ENCODE measurements around the gene EFR3B.
A peak's percentile ranks its signal among the peaks of the same experiment; 100 is the strongest.
"Not testable (repeated sequence)": the region's sequence is repeated elsewhere in the genome, so short reads cannot be mapped to it uniquely, and the experiment has no call there.

EFR3B gene

DNA sequence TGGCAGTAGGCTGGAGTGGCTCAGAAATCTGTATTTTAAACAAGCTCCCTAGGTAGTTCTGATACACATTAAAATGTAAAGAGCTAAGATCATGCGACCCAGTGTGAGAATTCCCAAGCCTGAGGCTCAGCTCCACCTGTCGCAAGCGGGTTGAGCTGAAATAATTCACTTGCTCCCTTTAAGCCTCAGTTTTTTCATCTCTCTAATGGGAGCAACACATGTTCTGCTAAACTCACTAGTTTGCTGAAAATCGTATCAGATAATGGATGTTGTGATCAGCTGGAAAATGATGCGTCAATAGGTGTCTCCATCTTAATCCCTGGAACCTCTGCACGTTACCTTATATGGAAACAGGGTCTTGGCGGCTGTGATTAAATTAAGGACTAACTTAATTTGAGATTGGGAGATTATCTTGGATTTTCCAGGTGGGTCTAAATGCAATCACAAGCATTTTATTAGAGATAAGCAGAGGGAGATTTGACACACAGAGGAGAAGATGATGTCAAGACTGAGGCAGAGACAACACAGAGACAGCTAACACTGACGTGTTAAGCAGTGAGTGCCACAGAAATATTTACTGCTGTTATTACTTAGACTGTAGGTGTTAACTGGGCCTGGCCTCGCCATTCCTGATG is 73.5 kb downstream of the EFR3B start:
- Histone ChIP-seq H3K36me3 (ENCODE audit: control insufficient read depth in 1 of 2, insufficient read depth in 2 of 2, low read length in 2 of 2) (no peaks in the 10 kb centered on the region), H3K9me3 (ENCODE audit: control insufficient read depth in 1 of 2, low read length in 2 of 2) (no peaks in the 10 kb centered on the region), H3K4me1 (ENCODE audit: control insufficient read depth in 1 of 2, insufficient read depth in 2 of 2, low read length in 2 of 2) (no peaks in the 10 kb centered on the region), H3K4me3 (ENCODE audit: low read depth in 1 of 2, low read length in 2 of 2) (no peak overlapping the region), H3K27ac (ENCODE audit: low read length) (no peak overlapping the region), H3K27me3 (ENCODE audit: low read depth, low read length) (no peaks in the 10 kb centered on the region)

GRCh38 chr2:25115902-25116301 is 74.0 kb downstream of the EFR3B start:
- no peaks in the 10 kb centered on the region for H3K36me3 ChIP-seq (ENCODE audit: control insufficient read depth in 1 of 2, insufficient read depth in 2 of 2, low read length in 2 of 2)
- no peaks in the 10 kb centered on the region for H3K27me3 ChIP-seq (ENCODE audit: low read depth, low read length)
- no peaks in the 10 kb centered on the region for H3K9me3 ChIP-seq (ENCODE audit: control insufficient read depth in 1 of 2, low read length in 2 of 2)
- no peak overlapping the region for H3K4me3 ChIP-seq (ENCODE audit: low read depth in 1 of 2, low read length in 2 of 2)
- no peak overlapping the region for H3K27ac ChIP-seq (ENCODE audit: low read length)
- H3K4me1 ChIP-seq (ENCODE audit: control insufficient read depth in 1 of 2, insufficient read depth in 2 of 2, low read length in 2 of 2), result no peaks in the 10 kb centered on the region

DNA sequence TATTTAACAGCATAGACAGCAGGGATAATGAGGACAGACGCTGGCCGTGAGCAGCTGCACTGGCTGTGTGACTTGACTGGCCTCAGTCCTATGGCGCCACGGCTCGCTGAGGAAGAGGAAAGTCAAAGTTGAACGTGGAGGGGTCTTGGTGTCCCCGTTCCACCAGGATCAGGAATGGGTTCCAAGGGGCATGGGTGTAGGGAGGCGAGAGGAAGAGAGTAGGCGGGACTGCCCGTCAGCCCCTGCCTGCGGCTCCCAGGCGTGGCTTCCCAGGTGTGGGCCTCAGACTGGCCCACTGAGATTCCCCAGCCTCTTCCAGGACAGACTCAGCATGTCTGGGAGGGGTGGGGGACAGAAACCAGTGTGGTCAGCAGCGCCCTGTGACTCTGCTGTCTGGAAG is 75.1 kb downstream of the EFR3B start:
- H3K27me3 ChIP-seq (ENCODE audit: low read depth, low read length), result no peaks in the 10 kb centered on the region
- no peaks in the 10 kb centered on the region for H3K9me3 ChIP-seq (ENCODE audit: control insufficient read depth in 1 of 2, low read length in 2 of 2)
- no peaks in the 10 kb centered on the region for H3K36me3 ChIP-seq (ENCODE audit: control insufficient read depth in 1 of 2, insufficient read depth in 2 of 2, low read length in 2 of 2)
- no peaks in the 10 kb centered on the region for H3K4me1 ChIP-seq (ENCODE audit: control insufficient read depth in 1 of 2, insufficient read depth in 2 of 2, low read length in 2 of 2)
- no peak overlapping the region for H3K4me3 ChIP-seq (ENCODE audit: low read depth in 1 of 2, low read length in 2 of 2)
- no peak overlapping the region for H3K27ac ChIP-seq (ENCODE audit: low read length)

DNA sequence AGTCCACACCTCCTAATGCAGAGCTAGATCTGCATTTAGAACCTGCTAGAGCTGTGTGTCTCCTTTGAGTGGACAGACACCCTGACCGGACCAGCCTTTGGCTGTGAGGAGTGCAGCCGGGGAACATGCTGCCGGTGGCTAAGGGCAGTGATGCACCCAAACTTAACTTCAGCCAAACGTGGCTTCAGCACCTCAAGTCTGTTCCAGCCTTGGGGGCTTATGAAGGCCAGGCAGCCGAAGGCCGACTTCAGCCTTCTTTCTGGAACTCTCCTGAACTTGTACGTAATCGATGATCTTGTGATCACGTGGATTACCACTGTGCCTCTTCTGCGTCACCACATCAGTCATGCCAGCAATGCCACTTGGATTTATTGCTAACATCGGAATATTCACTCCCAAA is 77.4 kb downstream of the EFR3B start:
- Histone ChIP-seq H3K4me3 (ENCODE audit: low read depth in 1 of 2, low read length in 2 of 2) (no peak overlapping the region), H3K4me1 (ENCODE audit: control insufficient read depth in 1 of 2, insufficient read depth in 2 of 2, low read length in 2 of 2) (no peaks in the 10 kb centered on the region), H3K27ac (ENCODE audit: low read length) (no peak overlapping the region), H3K36me3 (ENCODE audit: control insufficient read depth in 1 of 2, insufficient read depth in 2 of 2, low read length in 2 of 2) (no peaks in the 10 kb centered on the region), H3K27me3 (ENCODE audit: low read depth, low read length) (no peaks in the 10 kb centered on the region), H3K9me3 (ENCODE audit: control insufficient read depth in 1 of 2, low read length in 2 of 2) (no peaks in the 10 kb centered on the region)

DNA sequence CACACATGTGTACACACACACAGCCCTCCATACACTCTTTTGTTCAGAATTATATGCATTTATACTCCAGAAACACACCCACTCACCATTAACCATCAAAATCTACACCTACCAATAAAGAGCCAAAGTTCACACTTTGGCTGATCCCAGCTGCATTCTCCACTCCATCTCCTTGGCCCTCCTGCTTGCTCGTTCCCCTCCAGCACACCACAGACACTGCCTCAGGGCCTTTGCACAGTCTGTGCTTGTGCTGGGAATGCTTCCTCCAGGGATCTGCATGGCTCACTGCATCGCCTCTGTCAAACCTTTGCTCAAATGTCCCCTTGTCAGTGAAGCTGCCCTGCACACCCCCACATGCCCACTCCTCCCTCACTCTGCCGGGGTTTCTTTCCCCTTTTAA is 80.5 kb downstream of the EFR3B start:
- Histone ChIP-seq H3K9me3 (ENCODE audit: control insufficient read depth in 1 of 2, low read length in 2 of 2) (no peaks in the 10 kb centered on the region), H3K27ac (ENCODE audit: low read length) (no peak overlapping the region), H3K4me1 (ENCODE audit: control insufficient read depth in 1 of 2, insufficient read depth in 2 of 2, low read length in 2 of 2) (no peaks in the 10 kb centered on the region), H3K4me3 (ENCODE audit: low read depth in 1 of 2, low read length in 2 of 2) (no peak overlapping the region), H3K27me3 (ENCODE audit: low read depth, low read length) (no peaks in the 10 kb centered on the region), H3K36me3 (ENCODE audit: control insufficient read depth in 1 of 2, insufficient read depth in 2 of 2, low read length in 2 of 2) (no peaks in the 10 kb centered on the region)

- Histone ChIP-seq H3K9me3 (ENCODE audit: control insufficient read depth in 1 of 2, low read length in 2 of 2) (no peaks in the 10 kb centered on the region), H3K27me3 (ENCODE audit: low read depth, low read length) (no peaks in the 10 kb centered on the region), H3K36me3 (ENCODE audit: control insufficient read depth in 1 of 2, insufficient read depth in 2 of 2, low read length in 2 of 2) (no peaks in the 10 kb centered on the region), H3K4me3 (ENCODE audit: low read depth in 1 of 2, low read length in 2 of 2) (no peak overlapping the region), H3K4me1 (ENCODE audit: control insufficient read depth in 1 of 2, insufficient read depth in 2 of 2, low read length in 2 of 2) (no peaks in the 10 kb centered on the region), H3K27ac (ENCODE audit: low read length) (no peak overlapping the region)
These were observed 81.8 kb downstream of the EFR3B start for GRCh38 chr2:25123682-25124081.

DNA sequence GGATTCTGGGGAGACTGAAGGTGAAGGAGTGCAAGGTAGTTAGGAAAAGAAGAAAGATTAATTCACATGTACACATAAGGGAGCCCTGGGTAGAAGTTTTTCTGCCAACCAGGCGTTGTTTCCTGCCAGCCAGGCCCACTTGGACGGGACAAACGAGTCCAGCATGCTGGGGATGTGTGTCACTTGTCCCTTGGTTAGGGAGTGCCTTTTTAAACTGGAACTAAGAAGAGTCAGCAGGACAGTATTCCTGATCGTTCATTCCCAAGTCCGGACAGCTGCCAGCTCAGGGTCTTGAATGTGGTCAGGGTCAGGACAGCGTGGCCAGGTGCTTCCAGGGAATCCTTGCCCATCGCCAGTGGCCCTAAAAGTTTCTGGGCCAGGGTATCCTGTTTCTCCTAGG is 83.3 kb downstream of the EFR3B start:
- Histone ChIP-seq H3K27me3 (ENCODE audit: low read depth, low read length) (no peaks in the 10 kb centered on the region), H3K27ac (ENCODE audit: low read length) (no peak overlapping the region), H3K4me3 (ENCODE audit: low read depth in 1 of 2, low read length in 2 of 2) (no peak overlapping the region), H3K36me3 (ENCODE audit: control insufficient read depth in 1 of 2, insufficient read depth in 2 of 2, low read length in 2 of 2) (no peaks in the 10 kb centered on the region), H3K4me1 (ENCODE audit: control insufficient read depth in 1 of 2, insufficient read depth in 2 of 2, low read length in 2 of 2) (no peaks in the 10 kb centered on the region), H3K9me3 (ENCODE audit: control insufficient read depth in 1 of 2, low read length in 2 of 2) (no peaks in the 10 kb centered on the region)

GRCh38 chr2:25125976-25126375 is 84.1 kb downstream of the EFR3B start:
- no peak overlapping the region for H3K27ac ChIP-seq (ENCODE audit: low read length)
- no peaks in the 10 kb centered on the region for H3K9me3 ChIP-seq (ENCODE audit: control insufficient read depth in 1 of 2, low read length in 2 of 2)
- no peak overlapping the region for H3K4me3 ChIP-seq (ENCODE audit: low read depth in 1 of 2, low read length in 2 of 2)
- no peaks in the 10 kb centered on the region for H3K27me3 ChIP-seq (ENCODE audit: low read depth, low read length)
- no peaks in the 10 kb centered on the region for H3K4me1 ChIP-seq (ENCODE audit: control insufficient read depth in 1 of 2, insufficient read depth in 2 of 2, low read length in 2 of 2)
- no peaks in the 10 kb centered on the region for H3K36me3 ChIP-seq (ENCODE audit: control insufficient read depth in 1 of 2, insufficient read depth in 2 of 2, low read length in 2 of 2)

GRCh38 chr2:25127071-25127470 is 85.2 kb downstream of the EFR3B start:
- not testable (repeated sequence) for H3K9me3 ChIP-seq (ENCODE audit: control insufficient read depth in 1 of 2, low read length in 2 of 2); H3K4me1 ChIP-seq (ENCODE audit: control insufficient read depth in 1 of 2, insufficient read depth in 2 of 2, low read length in 2 of 2); H3K27ac ChIP-seq (ENCODE audit: low read length); H3K27me3 ChIP-seq (ENCODE audit: low read depth, low read length); H3K4me3 ChIP-seq (ENCODE audit: low read depth in 1 of 2, low read length in 2 of 2); H3K36me3 ChIP-seq (ENCODE audit: control insufficient read depth in 1 of 2, insufficient read depth in 2 of 2, low read length in 2 of 2)

- H3K4me3 ChIP-seq (ENCODE audit: low read depth in 1 of 2, low read length in 2 of 2), result no peak overlapping the region
- H3K27ac ChIP-seq (ENCODE audit: low read length), result no peak overlapping the region
- H3K27me3 ChIP-seq (ENCODE audit: low read depth, low read length), result no peaks in the 10 kb centered on the region
- H3K36me3 ChIP-seq (ENCODE audit: control insufficient read depth in 1 of 2, insufficient read depth in 2 of 2, low read length in 2 of 2), result no peaks in the 10 kb centered on the region
- H3K9me3 ChIP-seq (ENCODE audit: control insufficient read depth in 1 of 2, low read length in 2 of 2), result no peaks in the 10 kb centered on the region
- H3K4me1 ChIP-seq (ENCODE audit: control insufficient read depth in 1 of 2, insufficient read depth in 2 of 2, low read length in 2 of 2), result no peaks in the 10 kb centered on the region
These were observed 85.8 kb downstream of the EFR3B start for GRCh38 chr2:25127646-25128045.

DNA sequence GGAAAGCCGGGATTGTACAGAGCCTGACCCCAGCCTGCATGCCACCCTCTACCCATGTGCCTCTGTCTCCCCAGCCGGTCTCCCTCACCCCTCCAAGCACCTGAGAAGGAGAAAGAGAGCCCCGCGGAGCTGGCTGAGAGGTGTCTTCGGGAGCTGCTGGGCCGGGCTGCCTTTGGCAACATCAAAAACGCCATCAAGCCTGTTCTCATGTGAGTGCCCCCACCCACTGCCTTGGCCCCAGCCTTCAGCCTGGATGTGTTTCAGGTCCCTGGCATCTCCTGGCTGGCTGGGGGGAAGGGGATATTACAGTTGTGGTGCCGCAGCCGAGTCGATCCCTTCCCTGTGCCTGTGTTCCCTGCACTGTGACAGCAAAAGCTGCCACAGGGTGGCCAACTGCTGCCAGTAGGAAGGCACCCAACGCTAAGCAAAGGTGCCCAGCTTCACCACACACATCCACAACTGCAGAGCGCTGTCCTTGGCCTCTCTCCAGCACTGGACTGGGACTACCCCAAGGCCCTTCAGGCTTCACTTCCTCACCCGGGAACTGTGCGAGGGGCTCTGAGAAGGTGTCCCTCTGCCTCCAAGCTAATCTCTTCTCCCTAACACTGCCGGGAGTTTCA is 88.1 kb downstream of the EFR3B start:
- Histone ChIP-seq H3K9me3 (ENCODE audit: control insufficient read depth in 1 of 2, low read length in 2 of 2) (no peaks in the 10 kb centered on the region), H3K4me1 (ENCODE audit: control insufficient read depth in 1 of 2, insufficient read depth in 2 of 2, low read length in 2 of 2) (no peaks in the 10 kb centered on the region), H3K36me3 (ENCODE audit: control insufficient read depth in 1 of 2, insufficient read depth in 2 of 2, low read length in 2 of 2) (no peaks in the 10 kb centered on the region), H3K27ac (ENCODE audit: low read length) (no peak overlapping the region), H3K27me3 (ENCODE audit: low read depth, low read length) (no peaks in the 10 kb centered on the region), H3K4me3 (ENCODE audit: low read depth in 1 of 2, low read length in 2 of 2) (no peak overlapping the region)

DNA sequence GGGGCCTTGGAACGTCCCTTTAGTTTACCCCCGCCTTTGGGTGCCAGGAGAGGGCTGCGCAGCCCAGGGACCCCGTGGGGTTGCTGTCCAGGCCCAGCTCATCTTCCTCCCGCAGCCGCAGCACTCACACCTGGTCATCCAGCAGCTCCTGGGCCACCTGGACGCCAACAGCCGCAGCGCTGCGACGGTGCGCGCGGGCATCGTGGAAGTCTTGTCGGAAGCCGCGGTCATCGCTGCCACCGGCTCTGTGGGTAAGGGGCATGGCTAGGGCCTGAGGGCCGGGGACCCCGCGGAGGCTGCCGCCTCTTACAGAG is 89.3 kb downstream of the EFR3B start:
- no peak overlapping the region for H3K27ac ChIP-seq (ENCODE audit: low read length)
- H3K4me3 ChIP-seq (ENCODE audit: low read depth in 1 of 2, low read length in 2 of 2), result peak overlapping the region in 1 of 2 donors; percentile 8

More for the DNA sequence above, 89.3 kb downstream of the EFR3B start:
- Histone ChIP-seq H3K36me3 (ENCODE audit: control insufficient read depth in 1 of 2, insufficient read depth in 2 of 2, low read length in 2 of 2) (no peaks in the 10 kb centered on the region), H3K27me3 (ENCODE audit: low read depth, low read length) (no peaks in the 10 kb centered on the region), H3K9me3 (ENCODE audit: control insufficient read depth in 1 of 2, low read length in 2 of 2) (no peaks in the 10 kb centered on the region), H3K4me1 (ENCODE audit: control insufficient read depth in 1 of 2, insufficient read depth in 2 of 2, low read length in 2 of 2) (no peaks in the 10 kb centered on the region)

Measured in muscle layer of duodenum (tissue), 2 donors.